Upper lobe of right lung (tissue), 1 donor: ENCODE results near the gene LY86. TPM values are rescaled to one million over a fixed set of nuclear protein-coding genes. Genes with fewer than 3 reads are reported as not detected.

ENCODE experiments used
- ATAC-seq: fragments of 200-7000 bp; cut with Tn5 transposase; one replicate; pipeline ENCODE4 v1.9.1; 2020; ENCODE audit warnings: mild to moderate bottlenecking, moderate library complexity
- DNase-seq: peaks from one replicate; pipeline ENCODE4 v3.0.0-alpha.2; 2020
- H3K27ac ChIP-seq: fragments of 200-600 bp; one replicate; pipeline ENCODE4 v1.8.0; 2022
- H3K27me3 ChIP-seq: fragments of 200-600 bp; one replicate; pipeline ENCODE4 v1.8.0; 2022; ENCODE audit warnings: mild to moderate bottlenecking
- H3K36me3 ChIP-seq: fragments of 200-600 bp; one replicate; pipeline ENCODE4 v1.8.0; 2022
- H3K4me1 ChIP-seq: fragments of 200-600 bp; one replicate; pipeline ENCODE4 v1.8.0; 2022
- H3K4me3 ChIP-seq: fragments of 200-600 bp; one replicate; pipeline ENCODE4 v1.8.0; 2022; ENCODE audit warnings: mild to moderate bottlenecking
- H3K9me3 ChIP-seq: fragments of 200-600 bp; one replicate; pipeline ENCODE4 v1.8.0; 2022
- CTCF ChIP-seq: fragments of 200-600 bp; IDR thresholded peaks from one replicate; pipeline ENCODE4 v1.8.0; 2022; ENCODE audit warnings: antibody characterized with exemption
- intact Hi-C: fragments of 100-400 bp; cut with DNase I; formaldehyde crosslinking; loops from one replicate; pipeline ENCODE4 v1.11.0; 2022
- total RNA-seq: library from RNA; stranded (reverse); fragmentation: NEBNext Ultra II Directional; extraction: Animal tissue kit (Norgen Biotek cat#: 25700); gene quantifications from one replicate; pipeline ENCODE4 v1.2.1, GENCODE V29; 2021
- donor health status: DM: no; HTN: yes; CAD: no; lungs with severe emphysema.

The LY86 gene
- total RNA-seq, 1 donor from 2014 or later, result 13.8 TPM

- no peak for ATAC-seq
- no peak for DNase-seq
- intact Hi-C loops, result no loop called here
- no peak for TF ChIP-seq CTCF
- peaks cover 10% of the 10 kb centered on the region for H3K4me1 ChIP-seq
- H3K4me3 ChIP-seq, result no peak overlapping the region
- H3K27me3 ChIP-seq, result no peaks in the 10 kb centered on the region
- no peak overlapping the region for H3K27ac ChIP-seq
- no peaks in the 10 kb centered on the region for H3K36me3 ChIP-seq
- no peaks in the 10 kb centered on the region for H3K9me3 ChIP-seq
Observed at GRCh38 chr6:6614983-6615349, 26.4 kb downstream of the LY86 start.

- no peak for TF ChIP-seq CTCF
- H3K4me3 ChIP-seq, result no peak overlapping the region
- intact Hi-C loops, result no loop called here
- H3K27ac ChIP-seq, result no peak overlapping the region
- H3K36me3 ChIP-seq, result no peaks in the 10 kb centered on the region
- H3K9me3 ChIP-seq, result no peaks in the 10 kb centered on the region
- DNase-seq (no peak), ATAC-seq (no peak)
- H3K4me1 ChIP-seq, result no peaks in the 10 kb centered on the region
- H3K27me3 ChIP-seq, result no peaks in the 10 kb centered on the region
Observed at GRCh38 chr6:6616656-6617055, 28.1 kb downstream of the LY86 start.

- H3K36me3 ChIP-seq, result no peaks in the 10 kb centered on the region
- H3K4me1 ChIP-seq, result no peaks in the 10 kb centered on the region
- H3K27me3 ChIP-seq, result no peaks in the 10 kb centered on the region
- intact Hi-C loops, result no loop called here
- no peak for ATAC-seq
- TF ChIP-seq CTCF, result no peak
- DNase-seq, result no peak
- H3K4me3 ChIP-seq, result no peak overlapping the region
- H3K9me3 ChIP-seq, result no peaks in the 10 kb centered on the region
- H3K27ac ChIP-seq, result no peak overlapping the region
Observed at GRCh38 chr6:6619021-6619794, 30.7 kb downstream of the LY86 start.

- Histone ChIP-seq H3K27me3 (no peaks in the 10 kb centered on the region), H3K27ac (no peak overlapping the region), H3K36me3 (no peaks in the 10 kb centered on the region), H3K4me1 (no peaks in the 10 kb centered on the region), H3K9me3 (no peaks in the 10 kb centered on the region), H3K4me3 (no peak overlapping the region)
- ATAC-seq (no peak), DNase-seq (no peak)
- no peak for TF ChIP-seq CTCF
- intact Hi-C loops, result no loop called here
Observed at GRCh38 chr6:6620766-6621425, 32.4 kb downstream of the LY86 start.

- Histone ChIP-seq H3K27ac (no peak overlapping the region), H3K27me3 (no peaks in the 10 kb centered on the region), H3K4me3 (no peak overlapping the region), H3K4me1 (no peaks in the 10 kb centered on the region), H3K36me3 (no peaks in the 10 kb centered on the region), H3K9me3 (no peaks in the 10 kb centered on the region)
- no peak for TF ChIP-seq CTCF
- DNase-seq (no peak), ATAC-seq (no peak)
- intact Hi-C loops, result no loop called here
Observed at GRCh38 chr6:6622501-6622900, 34.0 kb downstream of the LY86 start.
